ENCODE data around the gene F10. TPM values are rescaled to one million over a fixed set of nuclear protein-coding genes. Genes with fewer than 3 reads are reported as not detected.

Gene F10
- total and polyA plus RNA-seq, 9 of the 15 experiments (the other 6 are each of a cell fraction or from before 2014, with no cell fraction given) = 0.04 to 0.09 (median 0.07) TPM; not detected in 5

DNA sequence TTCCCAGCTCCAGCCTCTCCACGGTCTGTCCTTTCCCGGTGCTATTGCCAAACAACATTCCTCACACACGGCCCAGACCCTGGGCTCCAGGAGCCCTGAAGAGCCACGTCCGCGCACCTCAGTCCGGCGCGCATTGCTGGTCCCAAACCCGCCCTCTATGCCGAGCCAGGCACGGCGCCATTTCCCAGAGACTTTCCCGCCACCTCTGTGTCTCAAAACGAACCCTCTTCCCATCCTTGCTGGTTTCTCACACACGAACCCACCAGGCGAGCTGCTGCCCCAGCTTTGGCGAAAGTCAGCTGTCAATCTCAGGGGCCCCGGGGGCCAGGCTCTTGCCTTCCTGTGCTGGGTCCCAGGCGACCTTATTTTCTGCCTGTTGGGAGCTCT lies 45.0 kb upstream of the F10 start:
- intact Hi-C loops (cut with micrococcal nuclease) = no loop called here
- H3K9me1 ChIP-seq (ENCODE audit: control insufficient read depth, insufficient read depth, low read length) = no peaks in the 10 kb centered on the region
- 22% methylated on average over 17 of the region's 20 CpGs for WGBS (ENCODE audit: insufficient coverage, low coverage, missing lambda C conversion rate)
- H3K79me2 ChIP-seq (ENCODE audit: control insufficient read depth, insufficient read depth, low read length) = no peaks in the 10 kb centered on the region
- no peak overlapping the region for H2AFZ ChIP-seq (ENCODE audit: low read depth, low read length)
- CTCF ChIA-PET (ENCODE audit: low intra/inter-chr PET ratio) = no interaction called here
- BruUV-seq (replicated peaks) = no TSS peak
- in situ Hi-C loops (cut with MboI) = no loop called here
- DNase-seq (ENCODE audit: extremely low read depth in 1 of 4, low spot score in 3 of 4) (no peak), FAIRE-seq (no peak), ATAC-seq (no peak)
- no peak overlapping the region for H3K4me2 ChIP-seq (ENCODE audit: insufficient read depth, low read length)
- peaks cover 0 to 76% of the 10 kb centered on the region in 2 experiments; a peak in 4 of 5 replicates for H3K27me3 ChIP-seq (ENCODE audit: control insufficient read depth in 2 of 2, insufficient read depth in 2 of 2, low read length in 2 of 2)
- H3K27ac ChIP-seq (ENCODE audit: extremely low read depth, low read depth, low read length) = no peak overlapping the region
- no peaks in the 10 kb centered on the region for H3K36me3 ChIP-seq (ENCODE audit: control insufficient read depth, insufficient read depth, low read length)
- H3K4me3 ChIP-seq = no peak overlapping the region
- no peak overlapping the region for H3K9ac ChIP-seq (ENCODE audit: insufficient read depth in 1 of 2, low read depth in 2 of 2, low read length in 2 of 2)
- H3K4me1 ChIP-seq (replicated peaks in 1 of 2; ENCODE audit: control insufficient read depth in 2 of 2, insufficient read depth in 2 of 2, low read length in 2 of 2) = peaks cover 0 to 23% of the 10 kb centered on the region in 2 experiments; a peak in 1 of 5 replicates
- POLR2A ChIA-PET = interaction anchor here (1.5 kb wide), 1 partner anchor 9 kb away, joined by 4 read pairs; no protein-coding TSS in a partner anchor
- no peaks in the 10 kb centered on the region for H3K9me3 ChIP-seq (replicated peaks; ENCODE audit: control insufficient read depth, insufficient read depth, low read depth, low read length)
- 0 out of 2 replicates have a peak, but pooled peaks cover 6% of the 10 kb centered on the region for H4K20me1 ChIP-seq (replicated peaks; ENCODE audit: control insufficient read depth, insufficient read depth, low read length)
- TF ChIP-seq NR3C1 (CRISPR knock-in tag; IDR thresholded peaks at IDR 0.05) = no peak
- TF ChIP-seq L3MBTL2 (IDR thresholded peaks at IDR 0.05) = no peak
- TF ChIP-seq ZNF766 (CRISPR knock-in tag; conservative IDR thresholded peaks at IDR 0.05) = no peak
- TF ChIP-seq BRD9 (IDR thresholded peaks at IDR 0.05; ENCODE audit: low read depth, partially characterized antibody) = no peak
- TF ChIP-seq, protein P1, sequence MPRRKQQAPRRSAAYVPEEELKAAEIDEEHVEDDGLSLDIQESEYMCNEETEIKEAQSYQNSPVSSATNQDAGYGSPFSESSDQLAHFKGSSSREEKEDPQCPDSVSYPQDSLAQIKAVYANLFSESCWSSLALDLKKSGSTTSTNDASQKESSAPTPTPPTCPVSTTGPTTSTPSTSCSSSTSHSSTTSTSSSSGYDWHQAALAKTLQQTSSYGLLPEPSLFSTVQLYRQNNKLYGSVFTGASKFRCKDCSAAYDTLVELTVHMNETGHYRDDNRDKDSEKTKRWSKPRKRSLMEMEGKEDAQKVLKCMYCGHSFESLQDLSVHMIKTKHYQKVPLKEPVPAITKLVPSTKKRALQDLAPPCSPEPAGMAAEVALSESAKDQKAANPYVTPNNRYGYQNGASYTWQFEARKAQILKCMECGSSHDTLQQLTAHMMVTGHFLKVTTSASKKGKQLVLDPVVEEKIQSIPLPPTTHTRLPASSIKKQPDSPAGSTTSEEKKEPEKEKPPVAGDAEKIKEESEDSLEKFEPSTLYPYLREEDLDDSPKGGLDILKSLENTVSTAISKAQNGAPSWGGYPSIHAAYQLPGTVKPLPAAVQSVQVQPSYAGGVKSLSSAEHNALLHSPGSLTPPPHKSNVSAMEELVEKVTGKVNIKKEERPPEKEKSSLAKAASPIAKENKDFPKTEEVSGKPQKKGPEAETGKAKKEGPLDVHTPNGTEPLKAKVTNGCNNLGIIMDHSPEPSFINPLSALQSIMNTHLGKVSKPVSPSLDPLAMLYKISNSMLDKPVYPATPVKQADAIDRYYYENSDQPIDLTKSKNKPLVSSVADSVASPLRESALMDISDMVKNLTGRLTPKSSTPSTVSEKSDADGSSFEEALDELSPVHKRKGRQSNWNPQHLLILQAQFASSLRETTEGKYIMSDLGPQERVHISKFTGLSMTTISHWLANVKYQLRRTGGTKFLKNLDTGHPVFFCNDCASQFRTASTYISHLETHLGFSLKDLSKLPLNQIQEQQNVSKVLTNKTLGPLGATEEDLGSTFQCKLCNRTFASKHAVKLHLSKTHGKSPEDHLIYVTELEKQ (CRISPR knock-in tag; IDR thresholded peaks at IDR 0.05) = no peak
- no peak for TF ChIP-seq COPS2 (conservative IDR thresholded peaks at IDR 0.05)
- TF ChIP-seq MYBL2 (IDR thresholded peaks at IDR 0.05; ENCODE audit: low read depth) = no peak
- TF ChIP-seq MYBL2 (CRISPR knock-in tag; IDR thresholded peaks at IDR 0.05; ENCODE audit: borderline replicate concordance) = no peak
- no peak for TF ChIP-seq ZNF408 (CRISPR knock-in tag; IDR thresholded peaks at IDR 0.05; ENCODE audit: low read depth)
- no peak for TF ChIP-seq XRCC4 (IDR thresholded peaks at IDR 0.05; ENCODE audit: extremely low read depth, insufficient read depth, insufficient read length)
- no peak for TF ChIP-seq ZNF449 (CRISPR knock-in tag; IDR thresholded peaks at IDR 0.05)
- no peak for TF ChIP-seq SMARCC2 (IDR thresholded peaks at IDR 0.05; ENCODE audit: low read depth)
- TF ChIP-seq TEAD2 (tag; IDR thresholded peaks at IDR 0.05) = no peak
- no peak for TF ChIP-seq ZNF232 (CRISPR knock-in tag; IDR thresholded peaks at IDR 0.05)
- no peak for TF ChIP-seq NCOA6 (IDR thresholded peaks at IDR 0.05)
- no peak for TF ChIP-seq FOXJ2 (tag; IDR thresholded peaks at IDR 0.05)
- TF ChIP-seq PHB2 (IDR thresholded peaks at IDR 0.05; ENCODE audit: low read depth) = no peak
- TF ChIP-seq, protein P2, sequence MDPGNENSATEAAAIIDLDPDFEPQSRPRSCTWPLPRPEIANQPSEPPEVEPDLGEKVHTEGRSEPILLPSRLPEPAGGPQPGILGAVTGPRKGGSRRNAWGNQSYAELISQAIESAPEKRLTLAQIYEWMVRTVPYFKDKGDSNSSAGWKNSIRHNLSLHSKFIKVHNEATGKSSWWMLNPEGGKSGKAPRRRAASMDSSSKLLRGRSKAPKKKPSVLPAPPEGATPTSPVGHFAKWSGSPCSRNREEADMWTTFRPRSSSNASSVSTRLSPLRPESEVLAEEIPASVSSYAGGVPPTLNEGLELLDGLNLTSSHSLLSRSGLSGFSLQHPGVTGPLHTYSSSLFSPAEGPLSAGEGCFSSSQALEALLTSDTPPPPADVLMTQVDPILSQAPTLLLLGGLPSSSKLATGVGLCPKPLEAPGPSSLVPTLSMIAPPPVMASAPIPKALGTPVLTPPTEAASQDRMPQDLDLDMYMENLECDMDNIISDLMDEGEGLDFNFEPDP (CRISPR knock-in tag; IDR thresholded peaks at IDR 0.05) = no peak

All from K562 (cell line).